GM12873 (cell line): ENCODE data around the gene IMMP2L.

ENCODE experiments used
- CTCF ChIP-seq: IDR thresholded peaks from 2 replicates; pipeline ENCODE4 v1.5.1; 2012; ENCODE audit warnings: low read depth, mild to moderate bottlenecking, moderate library complexity, low read length, control low read depth; ENCODE audit not compliant: insufficient read depth; ENCODE audit errors: missing control alignments

IMMP2L gene

DNA sequence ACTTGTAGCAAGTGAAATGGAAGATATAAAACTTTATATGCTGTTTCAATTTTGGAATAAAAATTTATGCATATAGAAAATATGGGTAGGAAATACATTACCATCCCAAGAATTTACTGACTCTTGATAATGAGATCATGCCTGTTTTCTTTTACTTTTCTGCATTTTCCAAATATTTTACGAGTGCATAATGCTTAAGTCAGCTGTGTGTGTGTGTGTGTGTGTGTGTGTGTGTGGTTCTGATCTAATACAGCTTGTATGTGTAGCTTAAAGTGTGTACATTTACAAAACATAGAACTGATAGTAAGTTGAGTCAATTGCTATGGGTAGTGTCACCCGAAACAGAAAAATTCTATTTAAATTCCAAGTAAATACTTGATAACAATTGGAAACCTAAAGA is 787.2 kb downstream of the IMMP2L start:
- no peak for TF ChIP-seq CTCF

DNA sequence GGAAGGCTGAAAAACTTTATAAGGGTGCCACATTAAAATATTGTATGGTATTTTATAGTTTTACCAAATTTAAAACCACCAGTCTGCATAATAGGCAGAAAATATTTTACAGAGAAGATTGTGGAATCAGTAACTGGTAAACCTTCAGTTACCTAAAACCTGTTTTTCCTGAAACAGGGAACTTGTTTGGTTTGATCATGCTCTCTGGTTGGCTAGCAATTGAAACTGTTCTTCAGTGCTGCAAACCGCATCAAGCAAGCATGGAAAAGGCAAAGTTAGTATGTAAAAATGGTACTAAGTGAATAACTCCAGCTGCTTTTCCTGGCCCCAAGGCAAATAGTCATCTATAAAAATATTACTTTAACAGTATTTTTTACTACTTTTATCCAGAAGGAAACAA is 788.2 kb downstream of the IMMP2L start:
- TF ChIP-seq CTCF = no peak

GRCh38 chr7:110772615-110773014 is 789.7 kb downstream of the IMMP2L start:
- TF ChIP-seq CTCF = no peak

DNA sequence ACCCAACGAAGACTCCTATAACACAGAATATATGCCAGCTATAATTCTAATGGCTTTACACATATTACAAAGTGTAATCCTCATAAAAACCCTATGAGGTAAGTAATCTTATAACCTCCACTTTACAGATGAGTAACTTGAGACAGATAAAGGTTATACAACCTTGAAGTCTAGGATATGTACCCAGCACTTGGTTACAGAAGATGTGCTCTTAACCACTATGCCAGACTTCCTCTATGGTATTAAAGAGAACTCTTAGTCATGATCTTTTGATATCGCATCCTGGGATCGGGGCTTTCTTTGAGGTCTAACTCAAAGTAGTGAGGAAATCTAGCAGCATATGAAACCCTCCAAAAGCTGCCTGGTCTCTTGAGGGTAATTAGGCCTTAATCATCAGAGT is 790.6 kb downstream of the IMMP2L start:
- TF ChIP-seq CTCF = no peak

- no peak for TF ChIP-seq CTCF
These were observed 794.7 kb downstream of the IMMP2L start for GRCh38 chr7:110767550-110768110.

- TF ChIP-seq CTCF = no peak
These were observed 795.4 kb downstream of the IMMP2L start for GRCh38 chr7:110766864-110767263.

DNA sequence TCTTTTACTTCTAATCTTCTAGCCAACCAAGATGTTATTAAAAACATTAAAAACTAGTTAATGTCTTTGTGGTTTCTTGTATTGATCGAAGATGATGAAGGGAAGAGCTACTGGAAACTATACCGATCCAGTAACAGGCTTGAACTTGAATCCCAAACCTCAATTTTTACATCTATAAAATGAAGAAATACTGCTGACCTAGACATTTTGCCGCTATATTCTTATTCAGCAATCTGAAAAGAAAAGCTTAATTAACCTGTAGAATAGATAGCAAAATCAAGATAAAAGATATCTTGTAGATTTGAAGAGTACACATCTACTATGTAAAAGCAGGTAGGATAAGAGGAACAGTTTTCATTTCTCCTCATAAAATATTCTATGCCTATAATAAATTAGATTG is 797.4 kb downstream of the IMMP2L start:
- no peak for TF ChIP-seq CTCF
